Astrocyte (in vitro differentiated cells and primary cell): ENCODE data around the gene OPRD1. TPM values are rescaled to one million over a fixed set of nuclear protein-coding genes. Genes with fewer than 3 reads are reported as not detected.
A peak's percentile ranks its signal among the peaks of the same experiment; 100 is the strongest.

Source experiments
- DNase-seq: peaks from one replicate; pipeline ENCODE4 v3.0.0-alpha.2; 2010; ENCODE audit warnings: low read depth
- FAIRE-seq: peaks from 2 replicates; lab custom pipeline; 2011; peaks lifted over from hg19 to GRCh38; lab: Jason Lieb, UNC
- H2AFZ ChIP-seq: 2 replicates; pipeline ENCODE4 v1.6.0; 2012; ENCODE audit warnings: low read depth, low read length, inconsistent platforms
- H3K27ac ChIP-seq: 2 replicates; pipeline ENCODE4 v1.5.1; 2011; ENCODE audit warnings: low read depth, low read length, inconsistent platforms
- H3K27me3 ChIP-seq: 2 replicates; pipeline ENCODE4 v1.6.0; 2011; ENCODE audit warnings: low read length, inconsistent platforms; ENCODE audit not compliant: insufficient read depth
- H3K36me3 ChIP-seq: 2 replicates; pipeline ENCODE4 v1.5.1; 2011; ENCODE audit warnings: low read length, inconsistent platforms; ENCODE audit not compliant: insufficient read depth
- H3K4me1 ChIP-seq: 2 replicates; pipeline ENCODE4 v1.5.1; 2011; ENCODE audit warnings: low read length, inconsistent platforms; ENCODE audit not compliant: insufficient read depth
- H3K4me2 ChIP-seq: 2 replicates; pipeline ENCODE4 v1.6.0; 2012; ENCODE audit warnings: low read length, inconsistent platforms
- H3K4me3 ChIP-seq: 2 replicates; pipeline ENCODE4 v1.5.1; 2011; ENCODE audit warnings: low read depth, mild to moderate bottlenecking, low read length, inconsistent platforms; ENCODE audit not compliant: insufficient read depth
- H3K79me2 ChIP-seq: 2 replicates; pipeline ENCODE4 v1.6.0; 2012; ENCODE audit warnings: mild to moderate bottlenecking, low read length, inconsistent platforms; ENCODE audit not compliant: insufficient read depth
- H3K9ac ChIP-seq: 2 replicates; pipeline ENCODE4 v1.6.0; 2012; ENCODE audit warnings: mild to moderate bottlenecking, low read length, inconsistent platforms
- H3K9me3 ChIP-seq: 2 replicates; pipeline ENCODE4 v1.5.1; 2012; ENCODE audit warnings: low read depth, mild to moderate bottlenecking, low read length, inconsistent platforms; ENCODE audit not compliant: insufficient read depth
- H4K20me1 ChIP-seq: 2 replicates; pipeline ENCODE4 v1.6.0; 2012; ENCODE audit warnings: low read length, inconsistent platforms; ENCODE audit not compliant: insufficient read depth
- H3K27ac Mint-ChIP-seq: one replicate; pipeline ENCODE4 v1.8.0; 2021; ENCODE audit warnings: mild to moderate bottlenecking, mixed read lengths; ENCODE audit not compliant: unreplicated experiment
- H3K27me3 Mint-ChIP-seq: one replicate; pipeline ENCODE4 v1.8.0; 2021; ENCODE audit warnings: low read depth, mixed read lengths; ENCODE audit not compliant: unreplicated experiment
- H3K36me3 Mint-ChIP-seq: one replicate; pipeline ENCODE4 v1.8.0; 2021; ENCODE audit warnings: low read depth, mixed read lengths; ENCODE audit not compliant: unreplicated experiment
- H3K4me1 Mint-ChIP-seq: one replicate; pipeline ENCODE4 v1.8.0; 2021; ENCODE audit warnings: low read depth, mixed read lengths; ENCODE audit not compliant: unreplicated experiment
- H3K4me3 Mint-ChIP-seq: one replicate; pipeline ENCODE4 v1.8.0; 2021; ENCODE audit warnings: mild to moderate bottlenecking, moderate library complexity, mixed read lengths; ENCODE audit not compliant: unreplicated experiment
- H3K9me3 Mint-ChIP-seq: one replicate; pipeline ENCODE4 v1.8.0; 2021; ENCODE audit warnings: mild to moderate bottlenecking, mixed read lengths; ENCODE audit not compliant: unreplicated experiment
- CTCF ChIP-seq: IDR thresholded peaks from 2 replicates; pipeline ENCODE4 v1.5.1; 2011; ENCODE audit warnings: low read depth, mild to moderate bottlenecking, inconsistent platforms, low read length, moderate library complexity; ENCODE audit not compliant: insufficient read depth
- EZH2 ChIP-seq: IDR thresholded peaks from 2 replicates; pipeline ENCODE4 v1.6.1; 2012; ENCODE audit warnings: mild to moderate bottlenecking, low read length, inconsistent platforms; ENCODE audit not compliant: insufficient read depth
- total RNA-seq: library from RNA; stranded (reverse); gene quantifications from 2 replicates; pipeline ENCODE4 v1.2.1, GENCODE V29; 2021

The OPRD1 gene
- total RNA-seq, 1 donor from 2014 or later: 1.2 TPM

GRCh38 chr1:28860332-28861073 lies 48.5 kb downstream of the OPRD1 start:
- H3K4me1 Mint-ChIP-seq: peaks cover 2% of the 10 kb centered on the region
- FAIRE-seq (no peak), DNase-seq (peak; percentile 56)
- Histone ChIP-seq H3K4me1 (no peaks in the 10 kb centered on the region), H3K4me2 (no peak overlapping the region), H3K79me2 (no peaks in the 10 kb centered on the region), H2AFZ (no peak overlapping the region), H4K20me1 (no peaks in the 10 kb centered on the region), H3K27me3 (peaks cover 10% of the 10 kb centered on the region), H3K27ac (no peak overlapping the region), H3K4me3 (no peak overlapping the region), H3K9me3 (no peaks in the 10 kb centered on the region), H3K36me3 (no peaks in the 10 kb centered on the region), H3K9ac (no peak overlapping the region)
- no peaks in the 10 kb centered on the region for H3K9me3 Mint-ChIP-seq
- no peak overlapping the region for H3K27ac Mint-ChIP-seq
- TF ChIP-seq CTCF (no peak), EZH2 (no peak)
- peaks cover 2% of the 10 kb centered on the region for H3K36me3 Mint-ChIP-seq
- no peak overlapping the region for H3K4me3 Mint-ChIP-seq
- H3K27me3 Mint-ChIP-seq: peaks cover 24% of the 10 kb centered on the region

- no peaks in the 10 kb centered on the region for H4K20me1 ChIP-seq
- H3K27ac ChIP-seq: no peak overlapping the region
- H3K4me3 ChIP-seq: no peak overlapping the region
- FAIRE-seq (no peak), DNase-seq (no peak)
- H3K4me2 ChIP-seq: no peak overlapping the region
- no peak for TF ChIP-seq CTCF
- TF ChIP-seq EZH2: no peak
- no peaks in the 10 kb centered on the region for H3K79me2 ChIP-seq
- Mint-ChIP-seq H3K9me3 (no peaks in the 10 kb centered on the region), H3K36me3 (peaks cover 2% of the 10 kb centered on the region), H3K4me3 (no peak overlapping the region), H3K4me1 (peaks cover 1% of the 10 kb centered on the region), H3K27ac (no peak overlapping the region), H3K27me3 (peaks cover 32% of the 10 kb centered on the region)
- no peak overlapping the region for H2AFZ ChIP-seq
- H3K4me1 ChIP-seq: no peaks in the 10 kb centered on the region
- no peak overlapping the region for H3K9ac ChIP-seq
- no peaks in the 10 kb centered on the region for H3K9me3 ChIP-seq
- H3K36me3 ChIP-seq: no peaks in the 10 kb centered on the region
- peaks cover 14% of the 10 kb centered on the region for H3K27me3 ChIP-seq
Observed at GRCh38 chr1:28862571-28863403, 50.8 kb downstream of the OPRD1 start.
